Measurements from ENCODE around the gene MAN2B1.

MAN2B1 gene

DNA sequence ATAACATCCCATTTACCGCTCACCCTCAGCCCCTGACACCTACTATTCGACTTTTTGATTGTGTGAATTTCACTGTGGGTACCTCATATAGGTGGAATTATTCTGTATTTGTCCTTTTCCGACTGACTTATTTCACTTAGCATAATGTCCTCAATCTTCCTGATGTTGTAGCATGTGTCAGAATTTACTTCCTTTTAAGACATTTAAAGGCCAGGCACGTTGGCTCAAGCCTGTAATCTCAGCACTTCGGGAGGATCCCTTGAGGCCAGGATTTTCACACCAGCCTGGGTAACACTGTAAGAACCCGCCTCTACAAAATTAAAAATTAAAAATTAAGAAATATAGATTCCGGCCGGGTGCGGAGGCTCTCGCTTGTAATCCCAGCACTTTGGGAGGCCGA is 68.9 kb downstream of the MAN2B1 start:
- Histone ChIP-seq H3K9ac (ENCODE audit: low read depth, low read length) (no peak overlapping the region), H3K4me3 (ENCODE audit: low read depth, low read length) (no peak overlapping the region), H3K36me3 (ENCODE audit: control insufficient read depth, insufficient read depth, low read length) (peaks cover 3% of the 10 kb centered on the region)

DNA sequence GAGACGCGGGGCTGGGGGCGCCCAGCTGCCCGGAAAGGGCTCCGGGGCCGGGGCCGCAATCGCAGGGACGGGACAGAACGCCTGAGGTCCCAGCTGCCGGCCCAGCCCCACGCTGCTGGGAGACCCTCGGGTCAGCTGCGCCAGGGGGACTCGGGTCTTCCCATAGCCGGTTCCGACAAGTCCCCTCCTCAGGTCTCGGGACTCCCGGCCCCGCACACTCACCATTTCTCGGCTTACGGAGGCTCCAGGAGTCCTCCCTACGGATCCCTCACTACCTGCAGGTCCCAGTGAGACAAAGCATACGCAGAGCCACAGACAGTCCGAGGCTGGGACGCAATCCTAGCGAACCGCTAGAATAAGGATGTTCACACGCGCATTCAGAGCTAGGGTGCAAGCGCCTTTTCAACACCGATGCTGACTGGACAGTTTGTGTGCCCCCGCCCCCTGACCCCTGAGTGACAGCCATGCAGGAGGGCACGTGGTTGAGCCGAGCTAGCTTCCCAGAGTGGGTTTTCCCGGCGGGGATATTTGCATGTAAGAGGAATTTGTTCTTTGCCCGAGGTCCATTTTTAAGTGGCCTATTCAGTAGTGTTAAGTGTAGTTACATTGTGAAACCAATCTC is 69.5 kb downstream of the MAN2B1 start:
- Histone ChIP-seq H3K27me3 (ENCODE audit: control insufficient read depth, insufficient read depth, low read length) (no peaks in the 10 kb centered on the region), H3K4me1 (ENCODE audit: control insufficient read depth, insufficient read depth, low read length) (peaks cover 3% of the 10 kb centered on the region), H3K36me3 (ENCODE audit: control insufficient read depth, insufficient read depth, low read length) (peaks cover 3% of the 10 kb centered on the region), H3K4me3 (ENCODE audit: low read depth, low read length) (peak overlapping the region; percentile 30), H3K9me3 (ENCODE audit: control insufficient read depth, insufficient read depth, low read length) (no peaks in the 10 kb centered on the region), H3K9ac (ENCODE audit: low read depth, low read length) (no peak overlapping the region)

More for the DNA sequence above, 68.9 kb downstream of the MAN2B1 start:
- H3K27me3 ChIP-seq (ENCODE audit: control insufficient read depth, insufficient read depth, low read length), result no peaks in the 10 kb centered on the region
- H3K9me3 ChIP-seq (ENCODE audit: control insufficient read depth, insufficient read depth, low read length), result no peaks in the 10 kb centered on the region
- H3K4me1 ChIP-seq (ENCODE audit: control insufficient read depth, insufficient read depth, low read length), result peaks cover 3% of the 10 kb centered on the region

All from iPS-15b (cell line).